PC-3 (cell line): ENCODE data around the gene RABIF. TPM values are rescaled to one million over a fixed set of nuclear protein-coding genes. Genes with fewer than 3 reads are reported as not detected.

Source experiments
- ATAC-seq: fragments of 200-7000 bp; cut with Tn5 transposase; 2 replicates; pipeline ENCODE4 v1.9.1; 2020; ENCODE audit warnings: mild to moderate bottlenecking, moderate library complexity
- BruUV-seq: library from RNA; stranded (reverse); fragments of 400-500 nt; replicated peaks from 2 replicates; lab custom pipeline; 2021; lab: Mats Ljungman, UMichigan
- CTCF ChIA-PET: fragments of 300-600 bp; sonication (Branson Sonifier 250); formaldehyde crosslinking; loops from one replicate; lab custom pipeline; 2022; ENCODE audit warnings: antibody characterized with exemption; lab: Charles Lee
- POLR2A ChIA-PET: fragments of 300-600 bp; sonication (Branson Sonifier 250); formaldehyde crosslinking; loops from one replicate; lab custom pipeline; 2022; ENCODE audit warnings: antibody characterized with exemption; ENCODE audit not compliant: unreplicated experiment; lab: Charles Lee
- DNase-seq: peaks from one replicate; pipeline ENCODE4 v3.0.0-alpha.2; 2015
- H2AFZ ChIP-seq: fragments of 300-600 bp; sonication (generic); 2 replicates; pipeline ENCODE4 v1.6.0; 2016; ENCODE audit warnings: antibody characterized with exemption, low read length
- H3F3A ChIP-seq: fragments of 300-600 bp; sonication (generic); one replicate; pipeline ENCODE4 v1.6.0; 2017; ENCODE audit warnings: antibody characterized with exemption, low read length, control low read depth, mild to moderate bottlenecking; ENCODE audit not compliant: unreplicated experiment
- H3K27ac ChIP-seq: fragments of 300-600 bp; sonication (generic); 2 replicates; pipeline ENCODE4 v1.5.1; 2016; ENCODE audit warnings: mild to moderate bottlenecking, low read length
- H3K27me3 ChIP-seq: fragments of 300-600 bp; sonication (generic); 2 replicates; pipeline ENCODE4 v1.6.1; 2016; ENCODE audit warnings: low read length, mixed read lengths
- H3K36me3 ChIP-seq: fragments of 300-600 bp; sonication (generic); 2 replicates; pipeline ENCODE4 v1.6.1; 2016; ENCODE audit warnings: low read depth, mixed run types, low read length, mixed read lengths
- H3K4me1 ChIP-seq: fragments of 300-600 bp; sonication (generic); 2 replicates; pipeline ENCODE4 v1.5.1; 2016; ENCODE audit warnings: low read length; ENCODE audit not compliant: insufficient read depth
- H3K4me2 ChIP-seq: fragments of 300-600 bp; sonication (generic); 2 replicates; pipeline ENCODE4 v1.6.0; 2016; ENCODE audit warnings: low read length
- H3K4me3 ChIP-seq: fragments of 300-600 bp; sonication (generic); 2 replicates; pipeline ENCODE4 v1.5.1; 2016; ENCODE audit warnings: mild to moderate bottlenecking, low read length, mixed read lengths
- H3K79me2 ChIP-seq: fragments of 300-600 bp; sonication (generic); 2 replicates; pipeline ENCODE4 v1.6.1; 2017; ENCODE audit warnings: low read length, mixed read lengths
- H3K9ac ChIP-seq: fragments of 300-600 bp; sonication (generic); 2 replicates; pipeline ENCODE4 v1.6.0; 2016; ENCODE audit warnings: mild to moderate bottlenecking, low read length
- H3K9me2 ChIP-seq: fragments of 300-600 bp; sonication (generic); replicated peaks from 2 replicates; pipeline ENCODE4 v1.6.1; 2016; ENCODE audit warnings: mixed run types, low read length, mixed read lengths
- H3K9me3 ChIP-seq: fragments of 300-600 bp; sonication (generic); 2 replicates; pipeline ENCODE4 v1.6.1; 2016; ENCODE audit warnings: low read length, mixed read lengths
- H4K20me1 ChIP-seq: fragments of 300-600 bp; sonication (generic); 2 replicates; pipeline ENCODE4 v1.6.1; 2016; ENCODE audit warnings: low read length, mixed read lengths
- EZH2 ChIP-seq: fragments of 300-600 bp; sonication (generic); IDR thresholded peaks from one replicate; pipeline ENCODE4 v1.6.1; 2017; ENCODE audit warnings: antibody characterized with exemption, mild to moderate bottlenecking, low read length; ENCODE audit not compliant: unreplicated experiment
- EZH2phosphoT487 ChIP-seq: fragments of 300-600 bp; sonication (generic); IDR thresholded peaks from 2 replicates; pipeline ENCODE4 v1.6.1; 2018; ENCODE audit warnings: mild to moderate bottlenecking, antibody characterized with exemption, low read length, borderline replicate concordance
- intact Hi-C: fragments of 100-400 bp; cut with micrococcal nuclease; formaldehyde crosslinking; loops from 2 replicates; pipeline ENCODE4 v1.9.0; 2023
- total RNA-seq: library from RNA; depleted of rRNA; stranded (reverse); fragments of >200 nt; gene quantifications from 2 replicates; pipeline ENCODE4 v1.2.3, GENCODE V29; 2014
- TF ChIP-seq, protein P1 (sequence below): fragments of 300-600 bp; sonication (generic); conservative IDR thresholded peaks from 2 replicates; pipeline ENCODE4 v1.5.1; 2017; ENCODE audit warnings: antibody characterized with exemption, low read depth, mild to moderate bottlenecking, low read length

The RABIF gene
- total RNA-seq, 1 experiment from 2014 or later, result 15.5 TPM

DNA sequence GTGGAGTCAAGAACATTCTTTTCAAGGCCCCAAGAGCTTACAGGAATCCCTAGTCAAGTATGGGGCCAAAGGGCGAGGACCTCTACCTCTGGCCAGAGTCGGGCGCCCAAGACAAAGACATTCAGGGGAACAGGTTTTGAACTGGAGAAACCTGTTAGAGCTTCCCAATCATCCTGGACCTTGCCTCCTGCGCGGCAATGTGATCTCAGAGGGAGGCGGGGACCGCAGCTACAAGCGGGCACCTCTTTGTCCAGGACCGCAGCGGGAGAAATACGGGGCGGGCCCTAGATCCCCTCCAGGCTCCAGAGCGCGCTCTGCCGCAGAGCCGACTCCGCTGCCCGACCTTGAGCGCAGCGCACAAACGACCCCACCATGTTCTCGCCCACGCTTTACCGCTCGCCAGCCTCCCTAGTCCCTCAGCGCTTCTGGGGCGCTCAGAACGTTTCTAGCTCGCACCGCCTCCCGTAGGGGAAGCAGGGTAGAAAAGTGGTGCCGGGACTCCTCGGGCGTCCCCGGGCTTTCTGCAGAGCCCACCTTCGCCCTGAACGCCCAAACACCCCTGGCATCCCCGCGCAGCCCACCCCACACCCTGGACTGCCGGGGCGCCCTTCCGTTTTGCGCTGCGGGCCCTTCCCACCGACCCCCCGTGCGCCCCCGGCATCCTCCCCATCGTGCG lies 28.1 kb downstream of the RABIF start:
- ChIA-PET CTCF (interaction anchor here (0.6 kb wide), 1 partner anchor 92 kb away, joined by 4 read pairs; no protein-coding TSS in a partner anchor), POLR2A (interaction anchor here (0.6 to 0.7 kb wide), 2 partner anchors 29 to 72 kb away, joined by 4 read pairs; no protein-coding TSS in a partner anchor)
- TF ChIP-seq, protein P1, sequence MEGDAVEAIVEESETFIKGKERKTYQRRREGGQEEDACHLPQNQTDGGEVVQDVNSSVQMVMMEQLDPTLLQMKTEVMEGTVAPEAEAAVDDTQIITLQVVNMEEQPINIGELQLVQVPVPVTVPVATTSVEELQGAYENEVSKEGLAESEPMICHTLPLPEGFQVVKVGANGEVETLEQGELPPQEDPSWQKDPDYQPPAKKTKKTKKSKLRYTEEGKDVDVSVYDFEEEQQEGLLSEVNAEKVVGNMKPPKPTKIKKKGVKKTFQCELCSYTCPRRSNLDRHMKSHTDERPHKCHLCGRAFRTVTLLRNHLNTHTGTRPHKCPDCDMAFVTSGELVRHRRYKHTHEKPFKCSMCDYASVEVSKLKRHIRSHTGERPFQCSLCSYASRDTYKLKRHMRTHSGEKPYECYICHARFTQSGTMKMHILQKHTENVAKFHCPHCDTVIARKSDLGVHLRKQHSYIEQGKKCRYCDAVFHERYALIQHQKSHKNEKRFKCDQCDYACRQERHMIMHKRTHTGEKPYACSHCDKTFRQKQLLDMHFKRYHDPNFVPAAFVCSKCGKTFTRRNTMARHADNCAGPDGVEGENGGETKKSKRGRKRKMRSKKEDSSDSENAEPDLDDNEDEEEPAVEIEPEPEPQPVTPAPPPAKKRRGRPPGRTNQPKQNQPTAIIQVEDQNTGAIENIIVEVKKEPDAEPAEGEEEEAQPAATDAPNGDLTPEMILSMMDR, result no peak
- no peak for TF ChIP-seq EZH2
- TF ChIP-seq EZH2phosphoT487, result no peak
- H3K27me3 ChIP-seq, result no peaks in the 10 kb centered on the region
- H3K4me2 ChIP-seq, result peak overlapping the region; percentile 86
- peaks cover 5% of the 10 kb centered on the region; the same call in 1 of the 2 replicates for H3K36me3 ChIP-seq
- H3K79me2 ChIP-seq, result 0 out of 2 replicates have a peak, but pooled peaks cover 6% of the 10 kb centered on the region
- ATAC-seq, result peak; percentile 78
- peak overlapping the region; percentile 98 for H2AFZ ChIP-seq
- H4K20me1 ChIP-seq, result no peaks in the 10 kb centered on the region
- peak overlapping the region; percentile 67 for H3K9ac ChIP-seq
- H3K9me3 ChIP-seq, result no peaks in the 10 kb centered on the region
- DNase-seq, result peak; percentile 95
- H3F3A ChIP-seq, result no peaks in the 10 kb centered on the region
- H3K4me3 ChIP-seq, result peak overlapping the region; percentile 88
- peaks cover 14% of the 10 kb centered on the region; the same call in 1 of the 2 replicates for H3K4me1 ChIP-seq
- intact Hi-C loops, result loop anchor here (1.0 to 2.0 kb wide), 4 partner anchors 27 to 108 kb away; partner anchors contain the start of genes KLHL12 and PCAT6
- BruUV-seq, result TSS peak; percentile 47
- no peaks in the 10 kb centered on the region for H3K9me2 ChIP-seq
- no peak overlapping the region for H3K27ac ChIP-seq

DNA sequence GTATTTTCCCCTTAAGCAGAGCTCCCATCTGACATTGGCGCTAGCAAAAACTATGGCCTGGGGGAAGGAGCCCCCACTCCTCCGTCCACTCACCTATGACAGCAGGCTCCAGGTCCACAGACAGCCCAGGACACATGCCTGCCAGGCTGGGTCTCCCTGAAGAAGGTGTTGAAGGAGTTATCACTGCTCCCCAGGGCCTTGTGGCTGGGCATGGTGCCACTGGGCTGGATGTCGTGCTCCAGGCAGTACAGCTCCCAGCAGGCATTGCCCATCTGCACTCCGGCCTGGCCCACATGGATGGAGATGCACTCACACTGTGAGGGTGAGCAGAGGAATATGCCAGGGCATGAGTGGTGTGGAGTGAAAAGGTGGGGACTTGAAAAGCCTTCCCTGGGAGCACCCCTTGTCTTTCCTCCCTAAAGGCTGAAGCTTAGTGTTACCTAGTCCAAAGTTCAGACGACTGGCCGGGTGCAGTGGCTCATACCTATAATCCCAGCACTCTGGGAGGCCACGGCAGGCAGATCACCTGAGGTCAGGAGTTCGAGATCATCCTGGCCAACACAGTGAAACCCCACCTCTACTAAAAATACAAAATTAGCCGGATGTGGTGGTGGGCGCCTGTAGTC lies 30.0 kb downstream of the RABIF start:
- 0 out of 2 replicates have a peak, but pooled peaks cover 6% of the 10 kb centered on the region for H3K79me2 ChIP-seq
- no peak overlapping the region for H3K9ac ChIP-seq
- DNase-seq (no peak), ATAC-seq (no peak)
- ChIA-PET CTCF (no interaction called here), POLR2A (no interaction called here)
- BruUV-seq, result no TSS peak
- no peak overlapping the region for H3K4me2 ChIP-seq
- no peaks in the 10 kb centered on the region for H3F3A ChIP-seq
- no peaks in the 10 kb centered on the region for H3K27me3 ChIP-seq
- no peak overlapping the region for H3K4me3 ChIP-seq
- H3K9me3 ChIP-seq, result no peaks in the 10 kb centered on the region
- H3K36me3 ChIP-seq, result peaks cover 5% of the 10 kb centered on the region; the same call in 1 of the 2 replicates
- TF ChIP-seq, protein P1, result no peak
- no peak for TF ChIP-seq EZH2
- no peak for TF ChIP-seq EZH2phosphoT487
- H3K4me1 ChIP-seq, result peaks cover 14% of the 10 kb centered on the region; the same call in 1 of the 2 replicates
- H3K27ac ChIP-seq, result no peak overlapping the region
- H3K9me2 ChIP-seq, result no peaks in the 10 kb centered on the region
- no peaks in the 10 kb centered on the region for H4K20me1 ChIP-seq
- intact Hi-C loops, result no loop called here
- no peak overlapping the region for H2AFZ ChIP-seq
